Activated CD4-positive, CD25-positive, alpha-beta regulatory T cell (primary cell): ENCODE measurements around the gene MPST.
"Not testable (repeated sequence)": the region's sequence is repeated elsewhere in the genome, so short reads cannot be mapped to it uniquely, and the experiment has no call there.

Experiments
- DNase-seq, 4 experiments: peaks; one replicate each; lab custom pipeline; 2025; lab: John Stamatoyannopoulos, UW

MPST gene

GRCh38 chr22:37019309-37020191, at the start of gene MPST, which contains the start of gene TST:
Gene MPST, plus strand, starts transcription at chr22:37019742. Its CDS starts 95 bp downstream, at chr22:37019837.
Gene TST, minus strand, starts transcription at chr22:37019447. Its CDS starts 715 bp downstream, at chr22:37018732.
- peak; percentile 12 to 34 (median 29) for DNase-seq

GRCh38 chr22:36971341-36972125, 48.0 kb upstream of the MPST start:
- no peak for DNase-seq

GRCh38 chr22:36976606-36977005, 42.9 kb upstream of the MPST start:
- no peak for DNase-seq

GRCh38 chr22:36977401-36977861, 42.1 kb upstream of the MPST start:
- peak; percentile 42 to 72 (median 65) for DNase-seq

- peak; percentile 72 to 87 (median 84) for DNase-seq
These were observed 41.4 kb upstream of the MPST start for GRCh38 chr22:36977947-36978660.

- DNase-seq: no peak
These were observed 40.3 kb upstream of the MPST start for GRCh38 chr22:36979016-36979910.

GRCh38 chr22:36981247-36981775, 38.2 kb upstream of the MPST start:
- DNase-seq: no peak

- DNase-seq: no peak
These were observed 37.4 kb upstream of the MPST start for GRCh38 chr22:36982136-36982535.

- no peak for DNase-seq
These were observed 34.2 kb upstream of the MPST start for GRCh38 chr22:36985211-36985889.

- no peak for DNase-seq
These were observed 33.2 kb upstream of the MPST start for GRCh38 chr22:36986242-36986821.

- DNase-seq: no peak
These were observed 31.3 kb upstream of the MPST start for GRCh38 chr22:36988075-36988832.

- not testable (repeated sequence) for DNase-seq
These were observed 30.5 kb upstream of the MPST start for GRCh38 chr22:36989012-36989411.

- DNase-seq: no peak
These were observed 29.1 kb upstream of the MPST start for GRCh38 chr22:36990457-36990856.

- DNase-seq: no peak
These were observed 28.3 kb upstream of the MPST start for GRCh38 chr22:36991206-36991605.

GRCh38 chr22:36997746-36998145, 21.8 kb upstream of the MPST start:
- DNase-seq: no peak

- no peak for DNase-seq
These were observed 20.8 kb upstream of the MPST start for GRCh38 chr22:36998620-36999351.

GRCh38 chr22:36999463-36999862, 20.1 kb upstream of the MPST start:
- no peak for DNase-seq
